Thyroid gland (tissue), 4 donors: Measurements from ENCODE around the gene CDKN2A. TPM values are rescaled to one million over a fixed set of nuclear protein-coding genes. Genes with fewer than 3 reads are reported as not detected.
A peak's percentile ranks its signal among the peaks of the same experiment; 100 is the strongest.
"Not testable (repeated sequence)": the region's sequence is repeated elsewhere in the genome, so short reads cannot be mapped to it uniquely, and the experiment has no call there.

ENCODE experiments used
- DNase-seq, 2 donors: peaks; one replicate each; pipeline ENCODE4 v3.0.0-alpha.2; 2019
- H3K27ac ChIP-seq, 3 donors: fragments of 200-600 bp; sonication (generic); 1 replicate in 2 of 3; 2 replicates in 1 of 3; pipeline ENCODE4 v1.5.1; 2016 to 2019; ENCODE audit warnings: mild to moderate bottlenecking in 1 of 3, moderate library complexity in 1 of 3
- H3K27me3 ChIP-seq: fragments of 200-600 bp; sonication (generic); one replicate; pipeline ENCODE4 v1.5.1; 2019
- H3K36me3 ChIP-seq, 2 donors: fragments of 200-600 bp; sonication (generic); one replicate each; pipeline ENCODE4 v1.5.1; 2016 to 2019
- H3K4me1 ChIP-seq, 2 donors: fragments of 200-600 bp; sonication (generic); one replicate each; pipeline ENCODE4 v1.5.1; 2017 to 2019
- H3K4me3 ChIP-seq, 3 donors: fragments of 200-600 bp; sonication (generic); replicated peaks in 1 of 3; 1 replicate in 2 of 3; 2 replicates in 1 of 3; pipeline ENCODE4 v1.5.1; 2016; ENCODE audit warnings: mild to moderate bottlenecking in 1 of 3
- H3K9me3 ChIP-seq: fragments of 200-600 bp; sonication (generic); one replicate; pipeline ENCODE4 v1.5.1; 2017
- CTCF ChIP-seq, 6 experiments: fragments of 200-600 bp in 3 of 6; fragments of 450-650 bp in 3 of 6; sonication (generic) in 3 of 6; IDR thresholded peaks; one replicate each; pipeline ENCODE4 v1.5.1; 2016 to 2019; ENCODE audit warnings: antibody characterized with exemption in 6 of 6, mild to moderate bottlenecking in 2 of 6, inconsistent platforms in 1 of 6, moderate library complexity in 1 of 6
- POLR2A ChIP-seq, 2 donors: fragments of 450-650 bp; IDR thresholded peaks; one replicate each; pipeline ENCODE4 v1.6.1; 2017; ENCODE audit warnings: antibody characterized with exemption in 2 of 2, mild to moderate bottlenecking in 2 of 2, moderate library complexity in 1 of 2
- WGBS, 2 donors: methylation state at CpG; one replicate each; pipeline ENCODE4 v1.1.5; 2017; 5-methylcytosine and 5-hydroxymethylcytosine counted together
- intact Hi-C: fragments of 100-400 bp; cut with DNase I; formaldehyde crosslinking; loops from one replicate; pipeline ENCODE4 v1.15.1; 2023
- total RNA-seq, 4 donors: library from RNA; depleted of rRNA; stranded (reverse); fragments of >200 nt; gene quantifications; one replicate each; pipeline ENCODE4 v1.2.3, GENCODE V29; 2016

CDKN2A gene
- total RNA-seq, 4 donors from 2014 or later, result 1.9 to 2.3 (median 2.1) TPM; not detected in 1

GRCh38 chr9:21967169-21967568 is 27.0 kb downstream of the CDKN2A start:
- H3K9me3 ChIP-seq, result no peaks in the 10 kb centered on the region
- intact Hi-C loops, result no loop called here
- H3K36me3 ChIP-seq, result no peaks in the 10 kb centered on the region
- WGBS, 2 donors, result 10 to 15% methylated on average over 19 of the region's 19 CpGs
- peaks cover 5 to 14% of the 10 kb centered on the region in 2 donors for H3K4me1 ChIP-seq
- H3K27ac ChIP-seq, result no peak overlapping the region
- TF ChIP-seq CTCF (IDR thresholded peaks at IDR 0.05) (no peak), POLR2A (IDR thresholded peaks at IDR 0.05) (no peak)
- no peak for DNase-seq
- peaks cover 67% of the 10 kb centered on the region for H3K27me3 ChIP-seq
- H3K4me3 ChIP-seq, result no peak overlapping the region

- TF ChIP-seq CTCF (IDR thresholded peaks at IDR 0.05) (no peak), POLR2A (IDR thresholded peaks at IDR 0.05) (no peak)
- Histone ChIP-seq H3K4me3 (no peak overlapping the region), H3K27me3 (peaks cover 58% of the 10 kb centered on the region), H3K4me1 (peaks cover 5 to 14% of the 10 kb centered on the region in 2 donors), H3K9me3 (no peaks in the 10 kb centered on the region), H3K27ac (no peak overlapping the region), H3K36me3 (no peaks in the 10 kb centered on the region)
- WGBS, 2 donors, result 17 to 19% methylated on average over 15 of the region's 15 CpGs
- intact Hi-C loops, result no loop called here
- no peak for DNase-seq
Observed at GRCh38 chr9:21966140-21966851, 27.9 kb downstream of the CDKN2A start.

- H3K4me3 ChIP-seq, result no peak overlapping the region
Observed at GRCh38 chr9:21965401-21965951, 28.7 kb downstream of the CDKN2A start.

GRCh38 chr9:21964925-21965385 is 29.2 kb downstream of the CDKN2A start:
- 4 to 5% methylated on average over 28 to 29 of the region's 29 CpGs for WGBS, 2 donors
- H3K4me1 ChIP-seq, result peaks cover 5 to 9% of the 10 kb centered on the region in 2 donors
- H3K27ac ChIP-seq, result no peak overlapping the region
- no peak for TF ChIP-seq POLR2A (IDR thresholded peaks at IDR 0.05)
- TF ChIP-seq CTCF (IDR thresholded peaks at IDR 0.05), result no peak
- H3K9me3 ChIP-seq, result no peaks in the 10 kb centered on the region
- H3K4me3 ChIP-seq, result no peak overlapping the region
- DNase-seq, result no peak
- intact Hi-C loops, result no loop called here
- H3K36me3 ChIP-seq, result no peaks in the 10 kb centered on the region
- H3K27me3 ChIP-seq, result peaks cover 46% of the 10 kb centered on the region

More at GRCh38 chr9:21965401-21965951, 28.7 kb downstream of the CDKN2A start:
- DNase-seq, result peak in 1 of 2 donors; percentile 22
- 3% methylated on average over 30 of the region's 30 CpGs for WGBS, 2 donors
- intact Hi-C loops, result no loop called here
- Histone ChIP-seq H3K9me3 (no peaks in the 10 kb centered on the region), H3K27me3 (peaks cover 50% of the 10 kb centered on the region), H3K4me1 (peaks cover 5 to 9% of the 10 kb centered on the region in 2 donors), H3K36me3 (no peaks in the 10 kb centered on the region), H3K27ac (no peak overlapping the region)
- TF ChIP-seq POLR2A (IDR thresholded peaks at IDR 0.05) (no peak), CTCF (IDR thresholded peaks at IDR 0.05) (peak in 1 of 6 experiments; percentile 10)

- 95 to 96% methylated on average over 2 of the region's 2 CpGs for WGBS, 2 donors
- intact Hi-C loops, result no loop called here
Observed at GRCh38 chr9:21961569-21961968, 32.6 kb downstream of the CDKN2A start.

GRCh38 chr9:21959268-21959667 is 34.9 kb downstream of the CDKN2A start:
- H3K36me3 ChIP-seq, H3K4me3 ChIP-seq, H3K27me3 ChIP-seq, intact Hi-C loops, H3K4me1 ChIP-seq, H3K9me3 ChIP-seq, DNase-seq, H3K27ac ChIP-seq: not testable (repeated sequence)
- 95 to 96% methylated on average over 17 to 25 of the region's 33 CpGs for WGBS, 2 donors

More at GRCh38 chr9:21961569-21961968, 32.6 kb downstream of the CDKN2A start:
- H3K4me1 ChIP-seq, result peaks cover 5 to 9% of the 10 kb centered on the region in 2 donors
- no peak overlapping the region for H3K27ac ChIP-seq
- no peaks in the 10 kb centered on the region for H3K36me3 ChIP-seq
- no peak overlapping the region for H3K4me3 ChIP-seq
- TF ChIP-seq POLR2A (IDR thresholded peaks at IDR 0.05) (no peak), CTCF (IDR thresholded peaks at IDR 0.05) (no peak)
- peaks cover 20% of the 10 kb centered on the region for H3K27me3 ChIP-seq
- H3K9me3 ChIP-seq, result no peaks in the 10 kb centered on the region
- DNase-seq, result no peak
